Fibroblast of villous mesenchyme (primary cell): ENCODE results near the gene NUDT14. TPM values are rescaled to one million over a fixed set of nuclear protein-coding genes. Genes with fewer than 3 reads are reported as not detected.

ENCODE experiments used
- DNase-seq: peaks from one replicate; pipeline ENCODE4 v3.0.0-alpha.2; 2010; ENCODE audit warnings: low read depth
- H3K4me3 ChIP-seq: 2 replicates; pipeline ENCODE4 v1.5.1; 2011; ENCODE audit warnings: low read depth, mild to moderate bottlenecking, low read length
- total RNA-seq: library from RNA; depleted of rRNA; stranded (reverse); fragments of >200 nt; gene quantifications from 2 replicates; pipeline ENCODE4 v1.2.3, GENCODE V29; 2012
- TF ChIP-seq, protein P1 (sequence below): IDR thresholded peaks from 2 replicates; pipeline ENCODE4 v1.5.1; 2012; ENCODE audit warnings: low read depth, mild to moderate bottlenecking, low read length; ENCODE audit not compliant: insufficient read depth

The NUDT14 gene
- total RNA-seq, 1 donor: 17.7 TPM

DNA sequence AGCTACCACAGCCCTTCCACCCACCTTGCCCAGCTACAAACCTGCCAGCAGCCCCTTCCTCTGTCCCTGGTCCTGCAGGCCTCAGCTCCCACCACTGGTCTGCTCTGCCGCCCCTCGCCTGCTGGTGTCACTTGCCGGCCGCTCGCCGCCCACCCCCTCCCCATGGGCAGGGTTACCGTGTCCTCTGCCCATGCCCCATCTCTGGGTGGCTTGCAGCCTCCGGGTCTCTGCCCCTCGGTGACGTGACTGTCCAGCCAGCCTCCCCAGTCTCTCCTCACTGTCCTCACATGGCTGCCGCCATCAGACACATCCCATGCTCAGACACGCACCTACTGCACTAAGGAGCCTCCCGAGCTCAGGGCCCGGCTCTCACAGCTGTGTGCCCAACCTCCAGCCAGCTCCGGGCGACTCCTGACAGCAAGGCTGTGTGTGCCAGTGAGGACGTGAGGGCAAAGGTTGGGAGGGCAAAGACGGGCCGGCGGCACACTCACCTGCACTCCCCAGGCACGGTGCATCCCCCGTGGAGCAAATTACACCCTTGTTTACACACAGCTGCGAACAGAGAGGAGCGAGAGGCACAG, 26.0 kb downstream of the NUDT14 start:
- H3K4me3 ChIP-seq: no peak overlapping the region
- TF ChIP-seq, protein P1, sequence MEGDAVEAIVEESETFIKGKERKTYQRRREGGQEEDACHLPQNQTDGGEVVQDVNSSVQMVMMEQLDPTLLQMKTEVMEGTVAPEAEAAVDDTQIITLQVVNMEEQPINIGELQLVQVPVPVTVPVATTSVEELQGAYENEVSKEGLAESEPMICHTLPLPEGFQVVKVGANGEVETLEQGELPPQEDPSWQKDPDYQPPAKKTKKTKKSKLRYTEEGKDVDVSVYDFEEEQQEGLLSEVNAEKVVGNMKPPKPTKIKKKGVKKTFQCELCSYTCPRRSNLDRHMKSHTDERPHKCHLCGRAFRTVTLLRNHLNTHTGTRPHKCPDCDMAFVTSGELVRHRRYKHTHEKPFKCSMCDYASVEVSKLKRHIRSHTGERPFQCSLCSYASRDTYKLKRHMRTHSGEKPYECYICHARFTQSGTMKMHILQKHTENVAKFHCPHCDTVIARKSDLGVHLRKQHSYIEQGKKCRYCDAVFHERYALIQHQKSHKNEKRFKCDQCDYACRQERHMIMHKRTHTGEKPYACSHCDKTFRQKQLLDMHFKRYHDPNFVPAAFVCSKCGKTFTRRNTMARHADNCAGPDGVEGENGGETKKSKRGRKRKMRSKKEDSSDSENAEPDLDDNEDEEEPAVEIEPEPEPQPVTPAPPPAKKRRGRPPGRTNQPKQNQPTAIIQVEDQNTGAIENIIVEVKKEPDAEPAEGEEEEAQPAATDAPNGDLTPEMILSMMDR: no peak
- no peak for DNase-seq

DNA sequence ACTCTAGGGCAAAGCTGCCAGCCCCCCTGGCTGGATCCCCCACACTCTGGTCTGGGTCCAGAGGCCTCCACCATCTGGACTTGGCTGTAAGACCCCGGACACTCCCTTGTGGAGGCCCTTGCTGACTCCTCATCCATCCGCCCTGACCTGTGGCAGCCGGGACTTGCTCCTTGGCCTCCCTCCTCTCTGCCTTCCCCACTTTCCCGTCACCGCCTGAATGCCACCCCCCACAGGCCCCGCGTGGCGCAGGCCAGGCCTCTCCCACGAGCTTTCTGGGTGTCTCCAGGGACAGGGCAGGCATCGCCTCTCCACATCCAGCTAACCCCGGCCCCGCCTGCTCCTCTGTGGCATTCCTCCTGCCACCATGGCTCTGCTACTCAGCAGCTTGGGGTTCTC, 26.6 kb downstream of the NUDT14 start:
- H3K4me3 ChIP-seq: no peak overlapping the region
- no peak for DNase-seq
- TF ChIP-seq, protein P1: no peak

GRCh38 chr14:105153739-105154475, 27.2 kb downstream of the NUDT14 start:
- TF ChIP-seq, protein P1: no peak
- no peak overlapping the region for H3K4me3 ChIP-seq
- DNase-seq: no peak

- TF ChIP-seq, protein P1: no peak
- no peak for DNase-seq
- no peak overlapping the region for H3K4me3 ChIP-seq
These were observed 27.8 kb downstream of the NUDT14 start for GRCh38 chr14:105153331-105153731.

DNA sequence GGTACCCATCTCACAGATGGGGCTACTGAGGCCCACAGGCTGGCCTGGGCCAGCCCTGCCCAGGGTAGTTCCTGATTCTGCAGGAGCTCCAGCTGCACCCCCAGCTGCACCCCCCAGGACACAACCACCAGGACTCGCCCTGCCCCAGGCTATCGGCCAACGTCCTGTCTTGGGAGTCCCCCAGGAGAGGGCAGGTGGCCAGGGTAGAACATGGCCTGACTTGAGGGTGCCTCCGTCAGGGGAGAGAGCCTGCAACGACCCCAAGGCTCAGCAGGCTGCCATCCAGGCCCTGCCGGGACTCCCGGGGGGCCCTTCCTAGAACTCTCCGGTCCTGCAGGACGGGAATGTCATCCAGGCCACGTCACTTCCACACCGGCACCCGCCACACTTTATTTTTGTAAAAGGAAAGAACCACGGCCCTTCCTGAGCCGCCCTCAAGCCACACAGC, 28.3 kb downstream of the NUDT14 start:
- H3K4me3 ChIP-seq: no peak overlapping the region
- no peak for DNase-seq

DNA sequence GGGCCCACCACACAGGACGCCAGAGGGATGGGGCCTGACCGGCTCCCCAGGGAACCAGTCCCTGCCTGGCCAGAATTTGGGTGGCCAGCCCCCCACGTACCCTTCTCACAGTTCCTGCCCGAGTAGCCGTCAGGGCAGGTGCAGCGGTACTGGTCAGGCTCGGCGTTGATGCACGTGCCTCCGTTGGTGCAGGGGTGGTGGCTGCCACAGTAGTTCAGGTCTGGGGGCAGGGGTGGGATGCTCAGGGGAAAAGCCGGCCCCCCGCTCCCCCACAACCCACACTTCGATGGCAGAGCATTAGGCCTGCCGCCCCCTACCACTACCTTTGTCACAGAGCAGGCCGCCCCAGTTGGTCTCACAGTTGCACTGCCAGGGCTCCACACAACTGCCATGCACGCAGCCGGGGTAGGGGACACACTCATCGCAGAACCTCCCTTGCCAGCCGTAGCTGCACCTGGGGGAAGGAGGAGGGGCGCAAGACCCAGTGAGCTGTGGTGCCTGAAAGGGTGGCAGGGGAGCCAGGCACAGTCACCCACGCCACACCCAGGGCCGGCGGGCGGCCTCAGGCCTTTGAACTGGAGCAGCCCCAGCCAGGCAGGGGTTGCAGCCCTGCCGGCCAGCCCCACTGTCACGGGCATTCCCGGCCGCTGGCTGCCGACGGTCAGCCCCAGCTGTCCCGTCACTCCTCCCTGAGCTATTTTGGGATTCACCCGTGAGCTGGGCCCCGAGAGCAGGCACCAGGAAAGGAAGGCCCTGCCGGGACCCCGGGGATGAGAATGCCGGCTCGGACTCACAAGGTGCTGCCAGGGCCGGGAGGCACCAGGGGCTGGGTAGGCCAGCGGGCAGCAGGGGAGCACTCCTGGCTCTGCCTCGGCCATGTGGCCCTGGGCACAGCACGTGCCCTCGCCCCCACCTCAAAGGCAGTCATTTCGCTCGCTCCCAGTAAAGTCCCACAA, 29.0 kb downstream of the NUDT14 start:
- H3K4me3 ChIP-seq: no peak overlapping the region
- TF ChIP-seq, protein P1: no peak
- DNase-seq: no peak

More for the DNA sequence above, 28.3 kb downstream of the NUDT14 start:
- TF ChIP-seq, protein P1: no peak
